Nephron (organoid): ENCODE measurements around the gene LTB4R2.

Source experiments
- H3K27ac Mint-ChIP-seq, 3 experiments: 2 replicates each; pipeline ENCODE4 v1.8.0; 2020; ENCODE audit warnings: mixed read lengths in 3 of 3, mild to moderate bottlenecking in 2 of 3, moderate library complexity in 1 of 3
- H3K27me3 Mint-ChIP-seq: 2 replicates; pipeline ENCODE4 v1.8.0; 2021; ENCODE audit warnings: low read depth, mild to moderate bottlenecking, moderate library complexity, mixed read lengths
- H3K36me3 Mint-ChIP-seq: 2 replicates; pipeline ENCODE4 v1.8.0; 2020; ENCODE audit warnings: low read depth, mixed read lengths
- H3K4me1 Mint-ChIP-seq: 2 replicates; pipeline ENCODE4 v1.8.0; 2020; ENCODE audit warnings: mixed read lengths
- H3K4me3 Mint-ChIP-seq, 3 experiments: 2 replicates each; pipeline ENCODE4 v1.8.0; 2020; ENCODE audit warnings: mild to moderate bottlenecking in 3 of 3, mixed read lengths in 3 of 3, moderate library complexity in 2 of 3
- H3K9me3 Mint-ChIP-seq: 2 replicates; pipeline ENCODE4 v1.8.0; 2020; ENCODE audit warnings: mixed read lengths
- TF ChIP-seq, protein P1 (sequence below), 3 experiments: fragments of 200-600 bp; sonication (generic); IDR thresholded peaks; one replicate each; pipeline ENCODE4 v1.5.0; 2021; ENCODE audit warnings: antibody characterized with exemption in 3 of 3; ENCODE audit not compliant: unreplicated experiment in 3 of 3

LTB4R2 gene

DNA sequence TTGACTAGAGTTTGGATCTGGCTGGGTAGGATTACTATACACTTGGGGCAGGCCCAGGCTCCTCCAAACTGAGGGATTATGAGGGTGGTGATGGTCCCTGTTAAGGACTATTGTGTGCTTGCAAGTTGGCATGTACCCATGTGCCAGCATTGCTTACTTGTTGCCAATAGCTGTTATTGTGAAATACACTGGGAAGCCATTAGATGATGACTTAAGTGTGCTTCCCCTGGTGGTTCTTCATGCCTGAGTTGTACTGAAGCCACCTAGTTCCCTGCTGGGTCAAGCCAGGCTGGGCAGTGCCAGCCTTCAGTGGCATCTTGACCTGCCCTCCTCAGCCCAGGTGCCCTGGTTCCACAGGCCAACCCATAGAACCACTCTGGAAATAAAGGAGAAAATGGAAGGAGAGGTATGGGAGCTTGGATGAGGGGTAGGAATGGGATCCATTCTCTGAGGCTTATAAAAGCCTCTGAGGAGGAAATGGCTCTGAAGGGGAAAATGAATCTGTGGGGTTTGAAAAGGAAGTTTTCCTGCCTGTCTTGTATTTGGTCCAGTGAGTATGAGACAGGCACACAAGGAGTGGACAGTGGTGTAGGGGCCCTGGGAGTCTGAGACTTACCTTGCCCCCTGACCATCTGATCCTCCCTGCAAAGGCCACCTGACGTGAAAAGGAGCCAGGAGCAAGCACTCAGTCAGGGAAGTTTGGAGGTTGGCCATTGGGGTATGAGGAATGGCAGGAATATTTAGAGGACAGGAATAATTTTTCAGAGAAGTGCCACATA is 2.1 kb downstream of the LTB4R2 start:
- no peak overlapping the region for H3K4me3 Mint-ChIP-seq
- peaks cover 11% of the 10 kb centered on the region for H3K36me3 Mint-ChIP-seq
- TF ChIP-seq, protein P1, sequence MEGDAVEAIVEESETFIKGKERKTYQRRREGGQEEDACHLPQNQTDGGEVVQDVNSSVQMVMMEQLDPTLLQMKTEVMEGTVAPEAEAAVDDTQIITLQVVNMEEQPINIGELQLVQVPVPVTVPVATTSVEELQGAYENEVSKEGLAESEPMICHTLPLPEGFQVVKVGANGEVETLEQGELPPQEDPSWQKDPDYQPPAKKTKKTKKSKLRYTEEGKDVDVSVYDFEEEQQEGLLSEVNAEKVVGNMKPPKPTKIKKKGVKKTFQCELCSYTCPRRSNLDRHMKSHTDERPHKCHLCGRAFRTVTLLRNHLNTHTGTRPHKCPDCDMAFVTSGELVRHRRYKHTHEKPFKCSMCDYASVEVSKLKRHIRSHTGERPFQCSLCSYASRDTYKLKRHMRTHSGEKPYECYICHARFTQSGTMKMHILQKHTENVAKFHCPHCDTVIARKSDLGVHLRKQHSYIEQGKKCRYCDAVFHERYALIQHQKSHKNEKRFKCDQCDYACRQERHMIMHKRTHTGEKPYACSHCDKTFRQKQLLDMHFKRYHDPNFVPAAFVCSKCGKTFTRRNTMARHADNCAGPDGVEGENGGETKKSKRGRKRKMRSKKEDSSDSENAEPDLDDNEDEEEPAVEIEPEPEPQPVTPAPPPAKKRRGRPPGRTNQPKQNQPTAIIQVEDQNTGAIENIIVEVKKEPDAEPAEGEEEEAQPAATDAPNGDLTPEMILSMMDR (IDR thresholded peaks at IDR 0.05; ENCODE audit: unreplicated experiment in 3 of 3) = no peak
- no peak overlapping the region for H3K27ac Mint-ChIP-seq
- peaks cover 5% of the 10 kb centered on the region for H3K4me1 Mint-ChIP-seq
- H3K27me3 Mint-ChIP-seq = no peaks in the 10 kb centered on the region
- H3K9me3 Mint-ChIP-seq = no peaks in the 10 kb centered on the region

DNA sequence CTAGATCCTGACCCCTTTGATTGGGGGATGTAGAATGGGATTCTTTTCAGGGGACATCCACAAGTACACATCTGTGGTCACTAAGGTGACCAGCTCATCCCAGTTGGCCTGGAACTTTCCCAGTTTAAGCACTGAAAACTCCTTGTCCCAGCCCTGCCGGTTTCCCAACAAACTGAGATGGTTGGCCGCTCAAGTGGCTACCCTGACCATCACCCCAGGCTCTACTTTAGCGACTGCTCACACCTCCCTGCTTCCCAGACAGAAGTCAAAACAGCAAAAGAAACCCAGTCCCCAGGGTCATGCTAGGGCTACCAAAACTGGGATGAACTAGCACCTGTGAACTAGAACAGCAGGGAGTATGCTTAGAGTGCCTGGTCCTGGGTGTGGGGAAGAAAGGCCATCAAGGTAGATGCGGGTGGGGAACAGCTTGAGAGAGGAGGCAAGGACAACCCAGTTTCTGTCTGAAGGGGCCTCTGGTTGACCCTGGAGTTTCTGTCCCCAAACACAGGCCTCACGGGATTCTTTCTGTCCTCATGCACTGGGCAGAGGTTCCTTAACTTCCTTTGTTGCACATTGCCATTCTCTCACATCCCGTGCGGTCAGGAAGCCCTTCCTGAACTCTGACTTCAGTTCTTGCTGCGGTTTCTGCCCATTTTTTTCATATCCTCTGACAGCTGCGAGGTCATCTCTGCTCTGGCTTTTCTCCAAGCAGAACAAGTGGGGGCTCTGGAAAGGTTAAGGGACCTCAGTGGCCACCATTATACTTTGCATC is 3.0 kb downstream of the LTB4R2 start:
- Mint-ChIP-seq H3K27ac (no peak overlapping the region), H3K36me3 (peaks cover 10% of the 10 kb centered on the region), H3K4me1 (peaks cover 4% of the 10 kb centered on the region), H3K4me3 (no peak overlapping the region), H3K9me3 (no peaks in the 10 kb centered on the region), H3K27me3 (no peaks in the 10 kb centered on the region)
- TF ChIP-seq, protein P1 (IDR thresholded peaks at IDR 0.05; ENCODE audit: unreplicated experiment in 3 of 3) = no peak

DNA sequence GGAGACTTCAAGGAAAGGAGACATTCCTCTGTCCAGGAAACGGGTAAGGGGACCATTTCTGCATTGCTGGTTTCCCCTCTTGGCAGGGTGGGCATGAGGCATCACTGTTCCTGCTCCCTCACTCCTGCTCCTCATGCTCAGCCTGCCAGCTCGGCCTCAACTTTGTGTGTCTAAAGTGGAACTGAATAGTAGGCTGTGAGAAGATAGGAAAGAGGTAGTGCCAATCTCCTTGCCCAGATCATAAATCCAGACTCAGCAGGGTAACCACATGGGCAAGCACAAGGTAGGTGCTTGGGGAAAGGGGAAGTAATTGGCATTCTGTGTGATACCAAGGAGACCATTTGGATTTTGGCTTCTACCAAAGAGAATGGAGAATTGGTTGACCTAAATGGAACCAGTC is 4.0 kb downstream of the LTB4R2 start:
- Mint-ChIP-seq H3K9me3 (no peaks in the 10 kb centered on the region), H3K27me3 (peaks cover 4% of the 10 kb centered on the region)

DNA sequence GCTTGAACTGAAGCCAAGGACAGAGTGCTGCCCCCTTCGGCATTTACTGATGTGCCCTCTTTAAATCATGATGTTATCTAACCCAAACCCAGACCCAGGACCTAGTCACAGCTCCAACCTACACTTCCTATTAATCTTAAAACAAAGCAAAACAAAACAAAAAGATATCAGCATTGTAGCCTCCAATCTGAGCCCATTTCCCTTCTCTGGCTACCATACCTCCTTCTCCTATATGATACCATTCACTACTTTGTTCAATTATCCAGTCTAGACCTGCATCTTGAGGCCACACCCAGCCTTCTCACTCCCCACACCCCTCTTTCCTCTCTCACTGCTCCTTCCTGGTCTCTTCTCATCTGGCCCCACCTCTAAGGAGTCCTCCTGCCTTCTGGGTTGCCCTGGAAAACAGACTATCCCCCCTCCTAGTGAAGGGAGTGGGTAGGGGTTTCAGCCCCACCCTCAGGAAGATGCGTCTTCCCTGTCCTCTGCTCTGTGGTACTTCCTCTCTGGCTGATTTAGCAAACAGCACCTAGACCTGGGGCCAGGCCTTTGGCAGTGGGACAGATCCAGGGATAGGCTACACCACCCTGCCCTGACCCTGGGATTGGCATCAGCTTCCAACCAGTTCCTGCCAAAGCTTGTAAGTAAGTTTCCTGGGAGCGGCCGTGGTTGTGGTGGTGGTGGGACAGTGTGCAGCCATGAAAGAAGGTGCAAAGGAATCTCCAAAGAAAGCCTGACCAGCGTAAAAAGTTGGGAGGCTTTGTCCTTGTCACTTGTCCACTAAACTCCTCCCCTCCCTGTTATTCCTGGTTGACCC is 4.6 kb downstream of the LTB4R2 start:
- Mint-ChIP-seq H3K27ac (peak overlapping the region in 1 of 3 experiments; percentile 33), H3K9me3 (no peaks in the 10 kb centered on the region), H3K36me3 (peaks cover 7% of the 10 kb centered on the region), H3K27me3 (peaks cover 8% of the 10 kb centered on the region), H3K4me1 (no peaks in the 10 kb centered on the region), H3K4me3 (no peak overlapping the region)
- TF ChIP-seq, protein P1 (IDR thresholded peaks at IDR 0.05; ENCODE audit: unreplicated experiment in 3 of 3) = no peak

More for the DNA sequence above, 4.0 kb downstream of the LTB4R2 start:
- TF ChIP-seq, protein P1 (IDR thresholded peaks at IDR 0.05; ENCODE audit: unreplicated experiment in 3 of 3) = no peak
- Mint-ChIP-seq H3K36me3 (peaks cover 7% of the 10 kb centered on the region), H3K27ac (peak overlapping the region in 1 of 3 experiments; percentile 33), H3K4me1 (no peaks in the 10 kb centered on the region), H3K4me3 (no peak overlapping the region)

DNA sequence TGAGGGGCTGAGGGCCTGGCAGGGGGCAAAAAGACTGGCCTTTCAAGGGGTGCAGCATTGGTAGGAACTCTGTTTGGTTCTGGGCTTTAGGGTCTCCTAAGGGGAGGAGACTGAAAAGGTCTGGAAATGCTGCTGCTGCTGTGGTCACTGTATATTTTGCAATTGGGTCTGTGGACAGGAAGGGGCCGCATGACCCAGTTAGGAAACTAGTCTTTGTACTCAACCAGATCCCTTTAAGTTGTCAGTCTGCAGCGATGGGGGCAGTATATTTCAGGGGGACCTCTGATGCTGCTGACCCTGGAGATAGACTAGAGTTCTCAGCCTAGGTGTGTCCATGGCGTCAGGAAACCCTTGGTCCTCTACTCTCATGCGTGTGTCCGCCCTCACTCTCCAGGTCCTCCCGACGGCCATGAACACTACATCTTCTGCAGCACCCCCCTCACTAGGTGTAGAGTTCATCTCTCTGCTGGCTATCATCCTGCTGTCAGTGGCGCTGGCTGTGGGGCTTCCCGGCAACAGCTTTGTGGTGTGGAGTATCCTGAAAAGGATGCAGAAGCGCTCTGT is 5.4 kb downstream of the LTB4R2 start:
- H3K9me3 Mint-ChIP-seq = no peaks in the 10 kb centered on the region
- no peak overlapping the region for H3K27ac Mint-ChIP-seq
- TF ChIP-seq, protein P1 (IDR thresholded peaks at IDR 0.05; ENCODE audit: unreplicated experiment in 3 of 3) = no peak
- H3K27me3 Mint-ChIP-seq = peaks cover 8% of the 10 kb centered on the region
- H3K4me1 Mint-ChIP-seq = no peaks in the 10 kb centered on the region
- H3K36me3 Mint-ChIP-seq = peaks cover 3% of the 10 kb centered on the region
- H3K4me3 Mint-ChIP-seq = no peak overlapping the region
